HEK293T (cell line): ENCODE measurements around the gene SLC6A17.
A peak's percentile ranks its signal among the peaks of the same experiment; 100 is the strongest.

Experiments used
- CTCF ChIA-PET: fragments of 350-600 bp; formaldehyde crosslinking; extraction: SDS; loops from one replicate; lab custom pipeline; 2021; ENCODE audit warnings: antibody characterized with exemption, inconsistent platforms; lab: Yijun Ruan, JAX
- POLR2A ChIA-PET: fragments of 350-600 bp; formaldehyde crosslinking; extraction: SDS; loops from one replicate; lab custom pipeline; 2020; ENCODE audit warnings: antibody characterized with exemption, inconsistent platforms; lab: Yijun Ruan, JAX
- DNase-seq: peaks from one replicate; pipeline ENCODE4 v3.0.0; 2012; ENCODE audit warnings: mixed read lengths; ENCODE audit errors: extremely low spot score
- ARNT ChIP-seq: fragments of 450-650 bp; IDR thresholded peaks from 2 replicates; pipeline ENCODE4 v1.6.1; 2017; ENCODE audit warnings: mild to moderate bottlenecking
- BHLHE40 ChIP-seq: fragments of 450-650 bp; IDR thresholded peaks from 2 replicates; pipeline ENCODE4 v1.6.1; 2016; ENCODE audit warnings: mild to moderate bottlenecking, moderate library complexity, borderline replicate concordance
- CTBP1 ChIP-seq: fragments of 450-650 bp; IDR thresholded peaks from 2 replicates; pipeline ENCODE4 v1.6.1; 2016; ENCODE audit warnings: borderline replicate concordance
- ELF4 ChIP-seq: fragments of 450-650 bp; IDR thresholded peaks from 2 replicates; pipeline ENCODE4 v1.6.1; 2017; ENCODE audit warnings: antibody characterized with exemption
- FOXA1 ChIP-seq: fragments of 450-650 bp; IDR thresholded peaks from 2 replicates; pipeline ENCODE4 v1.6.1; 2016; ENCODE audit warnings: mild to moderate bottlenecking
- FOXK2 ChIP-seq: fragments of 450-650 bp; IDR thresholded peaks from 2 replicates; pipeline ENCODE4 v1.6.1; 2016; ENCODE audit warnings: mild to moderate bottlenecking
- FOXM1 ChIP-seq: fragments of 450-650 bp; IDR thresholded peaks from 2 replicates; pipeline ENCODE4 v1.6.1; 2017; ENCODE audit warnings: mild to moderate bottlenecking, borderline replicate concordance
- HDGF ChIP-seq: fragments of 450-650 bp; IDR thresholded peaks from 2 replicates; pipeline ENCODE4 v1.6.1; 2017; ENCODE audit warnings: antibody characterized with exemption, borderline replicate concordance
- L3MBTL2 ChIP-seq: fragments of 450-650 bp; conservative IDR thresholded peaks from 2 replicates; pipeline ENCODE4 v1.6.1; 2016; ENCODE audit warnings: mild to moderate bottlenecking
- LEF1 ChIP-seq: fragments of 450-650 bp; IDR thresholded peaks from 2 replicates; pipeline ENCODE4 v1.6.1; 2017; ENCODE audit warnings: mild to moderate bottlenecking, borderline replicate concordance
- NFRKB ChIP-seq: fragments of 450-650 bp; IDR thresholded peaks from 2 replicates; pipeline ENCODE4 v1.6.1; 2016; ENCODE audit warnings: mild to moderate bottlenecking, moderate library complexity
- SP1 ChIP-seq: fragments of 450-650 bp; IDR thresholded peaks from 2 replicates; pipeline ENCODE4 v1.6.1; 2017
- SUZ12 ChIP-seq: fragments of 450-650 bp; IDR thresholded peaks from 2 replicates; pipeline ENCODE4 v1.6.1; 2016; ENCODE audit warnings: mild to moderate bottlenecking
- TARDBP ChIP-seq: fragments of 450-650 bp; IDR thresholded peaks from 2 replicates; pipeline ENCODE4 v1.6.1; 2016
- ZNF384 ChIP-seq: fragments of 450-650 bp; IDR thresholded peaks from 2 replicates; pipeline ENCODE4 v1.6.1; 2016

Gene SLC6A17

GRCh38 chr1:110209715-110210603, 59.7 kb downstream of the SLC6A17 start, which contains the start of gene KCNC4:
KCNC4 (plus strand) TSS chr1:110210314; CDS start chr1:110211500, 1,186 bp downstream.
- TF ChIP-seq FOXM1 (0 out of 2 replicates have a peak, but pooled peaks have one; percentile 3), SUZ12 (no peak)
- ChIA-PET POLR2A (interaction anchor here (0.6 to 4.4 kb wide), 13 partner anchors 28 to 245 kb away, joined by 3 to 35 read pairs (median 4); partner anchors contain the start of genes RBM15 and STRIP1), CTCF (interaction anchor here (0.6 to 13.6 kb wide), 8 partner anchors 13 to 286 kb away, joined by 4 to 382 read pairs (median 18); no protein-coding TSS in a partner anchor)
- peak; percentile 91 for DNase-seq

- POLR2A ChIA-PET, result interaction anchor here (0.8 to 4.4 kb wide), 5 partner anchors 31 to 127 kb away, joined by 3 to 35 read pairs (median 4); partner anchors contain the start of gene RBM15
Observed at GRCh38 chr1:110210604-110211495, 60.6 kb downstream of the SLC6A17 start.

GRCh38 chr1:110211496-110212168, 61.3 kb downstream of the SLC6A17 start:
- ChIA-PET POLR2A (interaction anchor here (0.8 to 4.4 kb wide), 3 partner anchors 81 to 126 kb away, joined by 3 to 35 read pairs (median 4); partner anchors contain the start of gene RBM15), CTCF (interaction anchor here (1.8 to 13.6 kb wide), 2 partner anchors 103 to 284 kb away, joined by 4 to 382 read pairs; no protein-coding TSS in a partner anchor)
- TF ChIP-seq TARDBP (no peak), LEF1 (no peak), FOXM1 (no peak), FOXA1 (no peak), SP1 (no peak)
- DNase-seq, result no peak

More at GRCh38 chr1:110210604-110211495, 60.6 kb downstream of the SLC6A17 start:
- CTCF ChIA-PET, result interaction anchor here (1.8 to 13.6 kb wide), 2 partner anchors 104 to 285 kb away, joined by 4 to 382 read pairs; no protein-coding TSS in a partner anchor
- peak; percentile 66 for DNase-seq
- TF ChIP-seq NFRKB, result no peak
- peak; percentile 91 for TF ChIP-seq L3MBTL2

- DNase-seq, result no peak
- ChIA-PET POLR2A (interaction anchor here (4.4 kb wide), 1 partner anchor 125 kb away, joined by 35 read pairs; the partner anchor contains the start of gene RBM15), CTCF (interaction anchor here (0.7 to 13.6 kb wide), 2 partner anchors 103 to 284 kb away, joined by 3 to 382 read pairs; no protein-coding TSS in a partner anchor)
- TF ChIP-seq CTBP1 (no peak), SUZ12 (no peak), TARDBP (no peak), ZNF384 (no peak), FOXA1 (no peak), L3MBTL2 (no peak), FOXM1 (no peak), NFRKB (no peak)
Observed at GRCh38 chr1:110212169-110213142, 62.2 kb downstream of the SLC6A17 start.

GRCh38 chr1:110213143-110213540, 62.8 kb downstream of the SLC6A17 start:
- POLR2A ChIA-PET, result interaction anchor here (4.4 kb wide), 1 partner anchor 125 kb away, joined by 35 read pairs; the partner anchor contains the start of gene RBM15
- DNase-seq, result no peak
- TF ChIP-seq BHLHE40 (no peak), ZNF384 (no peak), CTBP1 (no peak), SP1 (no peak), SUZ12 (no peak), HDGF (no peak), ELF4 (no peak)
- CTCF ChIA-PET, result interaction anchor here (0.7 to 13.6 kb wide), 2 partner anchors 102 to 283 kb away, joined by 3 to 382 read pairs; no protein-coding TSS in a partner anchor

GRCh38 chr1:110214454-110215404, 64.4 kb downstream of the SLC6A17 start:
- CTCF ChIA-PET, result interaction anchor here (0.5 to 1.9 kb wide), 7 partner anchors 12 to 281 kb away, joined by 3 to 7 read pairs (median 5); no protein-coding TSS in a partner anchor

More at GRCh38 chr1:110214454-110215404, 64.4 kb downstream of the SLC6A17 start:
- POLR2A ChIA-PET, result interaction anchor here (1.2 to 2.1 kb wide), 2 partner anchors 123 to 125 kb away, joined by 3 to 8 read pairs; partner anchors contain the start of gene RBM15
- no peak for DNase-seq
- TF ChIP-seq SP1 (no peak), FOXK2 (no peak), FOXM1 (no peak), ELF4 (no peak), ARNT (no peak)
